Glutamatergic neuron (in vitro differentiated cells): ENCODE data around the gene ETS1. TPM values are rescaled to one million over a fixed set of nuclear protein-coding genes. Genes with fewer than 3 reads are reported as not detected.

Experiments
- DNase-seq: peaks from one replicate; pipeline ENCODE4 v3.0.0; 2022
- H3K27ac Mint-ChIP-seq: one replicate; pipeline ENCODE4 v1.8.0; 2020; ENCODE audit warnings: mild to moderate bottlenecking, mixed read lengths, inconsistent platforms; ENCODE audit not compliant: unreplicated experiment
- H3K27me3 Mint-ChIP-seq: one replicate; pipeline ENCODE4 v1.8.0; 2020; ENCODE audit warnings: mild to moderate bottlenecking, moderate library complexity, mixed read lengths, inconsistent platforms; ENCODE audit not compliant: unreplicated experiment
- H3K36me3 Mint-ChIP-seq: one replicate; pipeline ENCODE4 v1.8.0; 2020; ENCODE audit warnings: mild to moderate bottlenecking, mixed read lengths, inconsistent platforms; ENCODE audit not compliant: unreplicated experiment
- H3K4me1 Mint-ChIP-seq: one replicate; pipeline ENCODE4 v1.8.0; 2020; ENCODE audit warnings: mild to moderate bottlenecking, low read depth, mixed read lengths, inconsistent platforms; ENCODE audit not compliant: unreplicated experiment
- H3K4me3 Mint-ChIP-seq: one replicate; pipeline ENCODE4 v1.8.0; 2020; ENCODE audit warnings: mild to moderate bottlenecking, mixed read lengths, inconsistent platforms; ENCODE audit not compliant: unreplicated experiment
- H3K9me3 Mint-ChIP-seq: one replicate; pipeline ENCODE4 v1.8.0; 2020; ENCODE audit warnings: mild to moderate bottlenecking, moderate library complexity, mixed read lengths, inconsistent platforms; ENCODE audit not compliant: unreplicated experiment
- CTCF ChIP-seq: fragments of 200-600 bp; sonication (generic); IDR thresholded peaks from one replicate; pipeline ENCODE4 v1.5.0; 2021; ENCODE audit not compliant: partially characterized antibody, unreplicated experiment
- total RNA-seq: library from RNA; stranded (reverse); fragmentation: NEBNext Ultra II Directional; extraction: Animal tissue kit (Norgen Biotek cat#: 25700); gene quantifications from one replicate; pipeline ENCODE4 v1.2.1, GENCODE V29; 2021; ENCODE audit not compliant: unreplicated experiment

The ETS1 gene
- total RNA-seq, 1 donor from 2014 or later: 1.0 TPM

- Mint-ChIP-seq H3K27ac (no peak overlapping the region), H3K36me3 (no peaks in the 10 kb centered on the region), H3K4me3 (no peak overlapping the region), H3K27me3 (no peaks in the 10 kb centered on the region), H3K9me3 (no peaks in the 10 kb centered on the region), H3K4me1 (no peaks in the 10 kb centered on the region)
- no peak for TF ChIP-seq CTCF
- DNase-seq: no peak
Observed at GRCh38 chr11:128431931-128432330, 155.4 kb downstream of the ETS1 start.

GRCh38 chr11:128428935-128429334 is 158.4 kb downstream of the ETS1 start:
- Mint-ChIP-seq H3K4me3 (no peak overlapping the region), H3K9me3 (no peaks in the 10 kb centered on the region), H3K27ac (no peak overlapping the region), H3K27me3 (no peaks in the 10 kb centered on the region), H3K4me1 (no peaks in the 10 kb centered on the region), H3K36me3 (no peaks in the 10 kb centered on the region)
- no peak for TF ChIP-seq CTCF
- no peak for DNase-seq

GRCh38 chr11:128424851-128425285 is 162.5 kb downstream of the ETS1 start:
- H3K4me1 Mint-ChIP-seq: peaks cover 1% of the 10 kb centered on the region
- TF ChIP-seq CTCF: no peak
- no peaks in the 10 kb centered on the region for H3K36me3 Mint-ChIP-seq
- DNase-seq: no peak
- H3K27me3 Mint-ChIP-seq: no peaks in the 10 kb centered on the region
- no peaks in the 10 kb centered on the region for H3K9me3 Mint-ChIP-seq
- H3K4me3 Mint-ChIP-seq: no peak overlapping the region
- H3K27ac Mint-ChIP-seq: no peak overlapping the region

- no peak for TF ChIP-seq CTCF
Observed at GRCh38 chr11:128424271-128424711, 163.1 kb downstream of the ETS1 start.

GRCh38 chr11:128422576-128423370 is 164.6 kb downstream of the ETS1 start:
- Mint-ChIP-seq H3K9me3 (no peaks in the 10 kb centered on the region), H3K36me3 (no peaks in the 10 kb centered on the region), H3K4me3 (no peak overlapping the region), H3K4me1 (peaks cover 9% of the 10 kb centered on the region), H3K27me3 (no peaks in the 10 kb centered on the region), H3K27ac (no peak overlapping the region)
- DNase-seq: no peak
- TF ChIP-seq CTCF: no peak

More at GRCh38 chr11:128424271-128424711, 163.1 kb downstream of the ETS1 start:
- Mint-ChIP-seq H3K36me3 (no peaks in the 10 kb centered on the region), H3K27ac (no peak overlapping the region), H3K4me3 (no peak overlapping the region), H3K4me1 (peaks cover 5% of the 10 kb centered on the region), H3K9me3 (no peaks in the 10 kb centered on the region), H3K27me3 (no peaks in the 10 kb centered on the region)
- DNase-seq: no peak
